GM18508 (cell line): ENCODE data around the gene FH.

Source experiments
- ATAC-seq: cut with Tn5 transposase; IDR thresholded peaks from one replicate; pipeline ENCODE4 v1.9.1; 2021; ENCODE audit warnings: moderate number of reproducible peaks; ENCODE audit not compliant: insufficient read depth, unreplicated experiment

Gene FH

DNA sequence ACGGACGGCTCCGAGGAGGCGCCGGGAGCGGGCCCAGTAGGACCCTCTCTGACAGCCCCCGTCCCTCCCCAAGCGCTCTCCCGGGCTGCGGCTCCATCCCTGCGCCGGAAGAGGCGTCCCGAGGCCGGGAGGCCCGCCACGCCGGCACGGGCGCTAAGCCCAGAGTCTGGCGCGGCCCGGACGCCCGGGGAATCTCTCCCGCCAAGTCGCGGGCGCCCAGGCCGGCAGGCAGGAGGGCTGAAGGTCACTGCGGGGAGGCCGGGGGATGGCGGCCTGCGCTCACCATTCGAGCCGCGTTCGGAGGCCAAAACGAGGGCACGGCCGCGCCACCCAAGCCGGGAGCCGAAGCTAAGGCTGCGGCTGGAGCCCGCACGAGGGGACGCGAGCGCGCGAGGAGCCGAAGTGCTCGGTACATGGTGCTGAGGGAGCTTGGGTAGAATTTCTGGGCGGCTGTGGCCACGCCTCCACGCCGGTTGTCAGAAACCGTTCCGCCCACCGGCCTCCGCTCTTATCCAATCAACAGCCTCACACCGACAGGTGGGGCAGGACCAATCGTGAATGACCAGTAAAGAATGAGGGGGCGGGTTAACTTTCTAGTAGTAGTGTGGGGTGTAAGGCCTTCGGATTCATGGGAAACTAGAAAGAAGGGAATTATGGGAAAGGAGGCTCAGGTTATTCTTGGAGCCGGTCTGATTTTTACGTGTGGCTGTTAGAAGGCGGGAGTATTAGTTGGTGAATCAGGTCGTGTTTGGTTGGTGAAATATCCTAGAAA, at the start of gene FH:
FH (minus strand) TSS at position 448 of the 772 bp plus-strand sequence; CDS start at position 415, 33 bp downstream.
- peak; percentile 98 for ATAC-seq

DNA sequence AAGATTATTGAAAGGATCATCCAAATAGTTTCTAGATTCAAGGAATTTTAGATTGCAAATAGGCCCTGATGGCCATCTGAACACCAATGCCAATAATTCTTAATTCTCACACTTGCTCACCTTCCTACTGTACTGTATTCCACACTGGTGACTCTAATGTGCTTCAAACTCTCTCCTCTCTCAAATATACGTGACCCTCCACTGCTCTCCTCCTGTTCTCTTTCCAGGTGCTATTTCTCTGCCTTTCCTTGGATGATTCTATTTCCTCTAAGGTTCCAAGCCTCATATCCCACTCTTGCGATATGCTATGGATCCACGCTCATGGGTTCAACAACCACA, 41.3 kb upstream of the FH start:
- ATAC-seq: no peak

DNA sequence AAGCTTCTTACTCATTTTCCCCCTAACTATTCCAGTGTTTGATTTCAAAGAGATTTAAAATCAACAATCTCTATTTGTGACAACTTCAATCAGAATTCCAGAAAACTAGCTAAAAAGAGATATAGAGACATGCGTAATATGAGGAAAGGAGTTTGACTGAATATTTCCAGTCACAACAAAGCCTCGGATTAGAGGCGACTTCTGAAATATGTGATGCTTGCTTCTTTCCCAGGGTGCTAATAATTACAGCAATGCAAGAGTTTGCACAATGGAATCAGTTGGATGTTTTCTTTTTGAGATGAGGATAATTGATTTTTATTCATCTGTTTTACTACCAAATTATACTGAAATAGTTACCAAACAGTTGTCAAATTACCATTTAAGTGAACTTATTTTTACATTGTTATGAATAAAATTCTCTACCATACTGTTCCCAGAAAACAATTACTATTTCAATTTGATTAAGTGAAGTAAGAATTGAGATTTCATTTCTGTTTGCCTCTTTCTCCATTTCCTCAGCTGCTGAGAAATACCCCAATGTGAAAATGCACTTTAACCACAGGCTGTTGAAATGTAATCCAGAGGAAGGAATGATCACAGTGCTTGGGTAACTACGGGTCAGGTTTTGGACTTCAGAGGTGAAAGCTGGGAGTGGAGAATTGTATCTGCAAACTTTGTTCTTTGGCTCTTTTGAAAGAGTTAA, 40.7 kb upstream of the FH start:
- no peak for ATAC-seq

DNA sequence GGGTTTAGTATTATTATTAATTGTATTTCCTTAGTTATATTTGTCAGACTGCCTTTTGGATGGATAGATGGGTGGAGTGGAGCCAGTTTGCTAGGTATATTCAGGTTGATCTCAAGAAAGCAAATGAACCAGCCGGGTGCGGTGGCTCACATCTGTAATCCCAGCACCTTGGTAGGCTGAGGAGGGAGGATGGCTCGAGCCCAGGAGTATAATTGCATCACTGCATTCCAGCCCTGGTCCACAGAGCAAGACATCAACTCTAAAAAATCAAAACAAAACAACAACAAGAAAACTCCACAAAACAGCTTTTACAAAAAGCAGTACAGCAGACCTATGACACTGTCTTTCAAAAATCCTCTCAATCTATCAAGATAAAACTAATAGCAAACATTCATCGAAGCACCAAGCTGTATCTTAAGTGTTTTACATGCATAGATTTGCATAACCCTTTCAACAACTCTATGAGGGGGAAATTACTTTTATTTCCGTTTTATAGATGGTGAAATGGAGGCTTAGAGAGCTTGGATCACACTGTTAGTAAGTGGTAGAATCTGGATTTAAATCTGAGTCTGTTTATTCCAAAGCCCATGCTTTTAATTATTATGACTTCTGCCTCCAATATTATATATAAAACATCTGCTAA, 38.1 kb upstream of the FH start:
- no peak for ATAC-seq

DNA sequence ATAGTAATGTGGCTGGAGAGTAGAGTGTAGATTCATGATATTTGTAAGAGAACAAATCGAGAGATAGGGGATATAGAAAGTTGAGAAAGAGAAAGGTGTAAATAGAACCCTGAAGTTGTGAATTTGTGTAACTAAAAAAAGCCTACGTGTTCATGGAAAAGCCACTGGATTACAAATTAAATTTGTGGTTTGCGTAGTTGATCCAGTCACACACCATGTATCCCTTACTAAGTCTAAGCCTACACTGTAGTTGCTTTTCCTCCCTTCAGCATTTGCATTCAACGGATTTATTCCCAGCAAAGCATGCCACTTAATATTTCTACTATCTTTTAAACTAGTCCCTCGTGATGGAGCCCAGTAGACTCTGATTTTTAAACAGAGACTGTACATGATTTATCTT, 37.5 kb upstream of the FH start:
- no peak for ATAC-seq

DNA sequence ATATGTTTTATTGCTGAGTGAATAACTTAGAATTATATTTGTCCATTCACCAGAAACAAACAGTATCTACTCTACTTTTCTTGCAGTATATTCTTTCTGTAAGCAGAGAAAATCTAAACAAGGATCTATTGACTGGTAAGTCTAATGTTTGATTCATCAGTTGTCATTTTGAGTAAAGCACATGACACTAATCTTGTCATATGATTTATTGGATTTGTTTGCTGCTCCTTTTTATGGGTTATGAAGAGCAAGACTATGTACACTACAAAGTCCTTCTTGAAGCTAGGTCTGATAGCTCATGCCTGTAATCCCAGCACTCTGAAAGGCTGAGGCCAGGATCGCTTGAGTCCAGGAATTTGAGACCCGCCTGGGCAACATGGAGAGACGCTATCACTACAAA, 36.0 kb upstream of the FH start:
- ATAC-seq: no peak

DNA sequence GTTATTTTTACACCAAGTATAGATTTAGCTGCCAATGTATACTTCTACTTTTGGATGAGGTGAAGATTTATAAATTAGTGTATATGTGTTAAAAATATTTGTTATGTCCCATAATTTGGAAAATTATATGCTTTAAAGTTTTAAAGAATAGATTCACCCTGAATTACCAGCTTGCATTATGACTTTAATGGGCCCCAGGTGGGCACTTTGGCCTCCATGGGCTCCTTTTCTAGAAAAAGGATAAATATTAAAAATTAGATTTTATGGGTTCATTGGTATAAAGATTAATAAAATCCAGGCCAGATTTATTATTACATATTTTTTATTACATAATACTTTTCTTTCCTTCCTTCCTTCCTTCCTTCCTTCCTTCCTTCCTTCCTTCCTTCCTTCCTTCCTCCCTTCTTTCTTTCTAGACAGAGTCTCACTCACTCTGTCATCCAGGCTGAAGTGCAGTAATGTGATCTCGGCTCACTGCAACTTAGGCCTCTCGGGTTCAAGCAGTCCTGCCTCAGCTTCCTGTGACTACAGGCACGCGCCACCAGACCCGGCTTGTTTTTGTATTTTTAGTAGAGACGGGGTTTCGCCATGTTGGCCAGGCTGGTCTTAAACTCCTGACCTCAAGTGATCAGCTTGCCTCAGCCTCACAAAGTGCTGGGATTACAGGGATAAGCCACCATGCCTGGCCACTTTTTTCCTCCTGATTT, 34.5 kb upstream of the FH start:
- no peak for ATAC-seq

DNA sequence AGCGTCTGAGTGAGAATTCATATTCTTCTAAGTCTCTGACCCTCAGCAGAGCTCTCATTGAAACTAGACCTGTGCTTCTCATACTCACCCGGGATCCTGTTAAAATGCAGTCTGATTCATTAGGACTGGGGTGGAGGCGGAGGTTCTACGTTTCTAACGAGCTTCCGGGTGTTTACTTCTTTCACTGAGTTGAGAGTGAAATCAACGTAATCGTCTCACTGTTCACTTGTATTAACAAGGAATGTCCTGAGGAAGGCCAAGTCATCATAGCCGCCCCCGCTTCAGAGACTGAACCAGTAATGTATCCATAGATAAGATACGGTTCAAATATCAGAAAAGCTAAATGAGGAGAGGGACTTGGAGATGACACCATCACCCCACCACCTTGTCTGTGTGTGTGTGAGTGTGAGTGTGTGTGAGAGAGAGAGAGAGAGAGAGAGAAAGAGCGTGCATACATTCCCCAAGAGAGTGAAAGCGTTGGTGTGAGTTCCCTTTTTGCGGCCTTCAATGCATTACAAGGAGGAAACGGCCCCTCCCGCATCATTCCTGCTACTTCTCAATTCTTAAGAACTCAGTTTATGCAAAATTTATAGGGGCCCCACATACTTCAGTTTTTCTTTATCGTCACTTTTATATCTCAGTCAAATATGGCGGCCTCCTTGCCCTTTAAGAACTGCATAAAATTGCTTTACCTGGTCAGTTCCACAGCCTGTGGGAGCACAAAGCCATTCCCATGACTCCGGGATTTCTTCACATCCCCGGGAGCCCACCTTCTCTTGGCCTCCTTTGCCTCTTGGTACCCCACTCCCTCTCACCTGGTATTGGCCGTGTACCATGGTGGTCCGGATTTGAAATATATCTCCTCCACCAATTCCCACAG, 32.4 kb upstream of the FH start:
- peak; percentile 60 for ATAC-seq

DNA sequence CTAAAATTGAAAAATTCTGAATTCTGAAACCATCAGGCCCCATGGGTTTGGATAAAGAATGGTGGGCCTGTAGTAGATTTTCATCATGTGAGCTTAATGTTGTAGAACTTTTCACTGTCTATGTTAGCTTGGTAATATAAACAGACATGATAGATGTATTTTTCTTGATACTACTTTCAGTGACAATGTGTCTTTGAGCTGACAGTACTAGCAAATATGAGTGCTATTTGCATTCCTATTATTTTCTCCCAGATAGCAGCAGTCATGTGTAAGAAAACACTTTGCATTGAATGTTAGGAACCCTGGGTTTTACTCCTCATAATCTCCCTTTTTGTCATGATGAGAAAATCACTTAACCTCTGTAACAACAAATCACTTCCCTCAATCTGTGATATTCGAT, 30.8 kb upstream of the FH start:
- ATAC-seq: no peak

DNA sequence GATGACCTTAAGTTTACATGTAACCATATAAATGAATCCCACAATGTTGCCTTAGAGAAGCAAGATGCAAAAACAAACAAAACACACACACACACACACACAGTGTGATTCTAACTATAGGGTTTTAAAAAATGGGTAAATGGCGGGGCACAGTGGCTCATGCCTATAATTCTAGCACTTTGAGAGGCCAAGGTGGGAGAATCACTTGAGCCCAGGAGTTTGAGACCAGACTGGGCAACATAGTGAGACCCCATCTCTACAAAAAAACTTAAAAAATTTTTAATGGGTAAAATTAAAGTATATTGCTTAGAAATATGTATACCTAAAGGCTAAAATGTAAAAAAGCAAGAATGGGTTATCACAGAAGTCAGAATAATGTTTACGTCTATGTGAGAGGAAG, 28.5 kb upstream of the FH start:
- no peak for ATAC-seq

DNA sequence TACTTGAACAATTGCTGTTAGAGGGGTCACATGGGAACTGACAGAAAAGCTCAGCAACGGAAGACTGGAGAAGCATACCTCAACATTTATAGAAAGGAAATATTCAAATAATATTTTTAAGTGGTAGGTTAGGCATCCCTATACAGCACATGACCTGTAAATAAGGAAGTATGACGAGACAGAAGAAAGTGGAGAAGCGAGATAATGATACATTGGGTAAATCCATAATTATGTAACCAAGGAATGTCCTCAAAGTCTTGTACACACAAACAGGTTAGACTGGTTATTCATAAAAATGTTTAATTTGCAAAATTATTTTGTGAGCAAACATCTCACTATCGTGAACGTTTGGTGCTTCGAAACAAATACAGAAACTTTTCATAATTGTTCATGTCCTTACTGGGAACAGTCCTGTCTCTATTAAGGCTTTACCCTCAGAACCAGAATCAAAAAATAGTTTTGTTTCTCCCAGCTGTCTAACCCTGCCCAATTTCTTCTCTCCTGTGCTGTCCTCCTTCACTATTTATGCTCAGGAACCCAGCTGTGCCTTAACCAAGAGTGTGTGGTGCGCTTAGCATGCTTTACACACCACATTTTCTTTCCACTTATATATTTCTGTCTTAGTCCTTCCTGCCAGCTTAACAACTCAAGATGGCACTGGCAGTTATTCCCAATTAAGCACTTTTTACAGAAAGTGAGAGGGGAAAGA, 22.8 kb upstream of the FH start:
- ATAC-seq: no peak

DNA sequence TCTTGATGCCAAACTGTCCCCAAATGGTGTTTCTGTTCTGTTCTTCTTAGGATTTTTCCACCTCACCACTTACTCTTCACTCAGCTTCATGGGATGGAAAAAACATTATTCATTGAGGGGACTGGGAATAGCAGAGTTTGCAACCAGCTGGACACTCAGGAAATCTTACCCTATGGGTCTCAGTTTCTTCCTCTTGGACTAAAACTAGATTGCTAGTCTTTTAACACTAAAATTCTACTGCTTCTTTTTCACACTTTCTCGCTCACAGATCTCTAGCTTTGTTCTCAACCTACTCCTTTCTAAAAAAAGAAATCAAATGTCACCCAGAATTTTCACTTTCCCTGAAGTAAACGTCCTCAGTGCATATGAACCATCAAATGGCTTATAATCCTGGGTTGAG, 17.4 kb upstream of the FH start:
- ATAC-seq: no peak

DNA sequence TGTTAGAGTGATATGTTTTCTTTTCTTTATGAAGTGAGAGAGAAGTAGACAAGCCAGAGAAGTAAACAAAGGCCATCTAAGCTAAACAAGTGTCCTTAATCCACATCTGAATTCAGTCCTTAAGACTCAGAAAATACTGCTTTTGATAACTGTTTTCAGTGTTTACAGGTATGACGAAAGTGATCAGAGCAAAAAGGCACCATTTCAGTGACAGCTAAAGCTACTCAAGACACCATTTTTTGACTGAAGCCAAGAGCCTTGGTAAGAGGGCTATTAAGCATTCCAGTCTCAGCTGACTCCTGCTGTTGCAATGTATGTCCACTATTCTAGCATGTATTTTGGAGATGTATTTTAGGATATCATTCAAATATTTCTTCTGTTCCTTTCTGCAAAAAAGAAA, 16.7 kb upstream of the FH start:
- ATAC-seq: no peak

DNA sequence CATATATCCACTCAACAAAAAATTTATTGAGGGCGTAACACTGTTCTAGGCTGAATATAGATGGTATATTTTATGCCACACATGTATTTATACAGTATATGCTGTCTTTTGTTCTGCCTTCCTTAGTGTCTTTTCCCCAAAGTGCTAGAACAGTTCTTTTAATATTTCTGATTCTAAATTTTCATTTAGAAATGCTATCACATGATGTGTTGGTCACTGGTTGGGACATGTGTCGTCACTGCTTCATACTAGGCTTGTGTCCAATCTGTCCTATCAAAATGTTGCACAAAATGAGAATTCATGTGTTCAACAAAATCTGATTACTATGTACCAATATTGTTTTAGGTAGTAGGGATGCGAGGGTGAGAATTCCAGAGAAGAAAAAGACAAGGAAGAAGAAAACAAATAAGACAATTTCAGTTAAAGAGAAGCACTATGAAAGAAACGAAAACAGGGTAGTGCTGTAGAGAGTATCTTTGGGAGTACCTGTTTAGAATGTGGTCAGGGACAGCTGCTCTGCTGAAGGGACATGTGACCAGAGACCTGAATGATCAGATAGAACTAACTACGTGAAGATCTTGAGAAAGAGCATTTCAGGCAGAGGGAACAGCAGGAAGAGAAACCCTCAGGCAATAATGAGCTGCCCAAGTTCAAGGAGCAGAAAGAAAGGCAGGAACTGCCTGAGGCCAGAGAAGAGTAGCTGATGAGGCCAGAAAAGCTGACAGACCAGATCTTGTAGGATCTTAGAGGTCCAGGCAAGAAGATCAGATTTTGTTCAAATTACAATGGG, 14.0 kb upstream of the FH start:
- no peak for ATAC-seq

DNA sequence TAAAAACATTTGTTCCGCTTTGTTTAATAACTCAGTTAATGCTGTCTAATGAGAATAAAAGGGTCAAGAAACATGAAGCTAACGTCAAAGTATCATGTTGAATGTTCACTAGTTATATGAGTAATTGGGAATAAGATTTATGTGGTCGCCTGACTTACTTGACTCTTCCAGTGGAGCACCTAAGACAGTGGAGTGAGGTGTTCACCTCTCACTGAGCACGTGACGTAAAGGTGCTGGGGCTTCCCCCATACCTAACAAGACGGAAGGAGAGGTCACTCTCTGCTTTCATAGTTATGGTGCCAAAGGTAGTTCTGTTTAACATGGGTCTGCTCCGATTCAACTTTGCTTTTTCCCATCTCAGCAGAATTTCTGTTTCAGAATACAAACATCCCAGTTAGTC, 13.3 kb upstream of the FH start:
- peak; percentile 49 for ATAC-seq

DNA sequence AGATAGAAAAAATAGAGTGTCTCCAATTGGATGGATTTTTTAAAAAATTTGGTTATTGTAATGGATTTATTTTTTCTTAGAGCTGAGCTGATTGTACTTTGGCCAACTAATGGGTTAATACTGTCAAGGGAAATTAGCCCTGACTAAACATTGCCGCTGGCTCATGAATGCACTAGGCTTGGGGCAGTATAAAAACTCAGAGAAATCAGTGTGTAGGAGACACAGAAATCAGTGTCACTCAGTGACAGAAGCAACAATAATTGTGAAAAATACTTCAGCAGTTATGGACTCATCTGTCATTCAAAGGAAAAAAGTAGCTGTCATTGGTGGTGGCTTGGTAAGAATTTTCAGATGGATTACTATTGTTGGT, 12.6 kb upstream of the FH start, which contains the start of gene KMO:
KMO (plus strand) TSS at position 217 of the 370 bp plus-strand sequence; CDS start at position 284, 67 bp downstream.
- no peak for ATAC-seq

DNA sequence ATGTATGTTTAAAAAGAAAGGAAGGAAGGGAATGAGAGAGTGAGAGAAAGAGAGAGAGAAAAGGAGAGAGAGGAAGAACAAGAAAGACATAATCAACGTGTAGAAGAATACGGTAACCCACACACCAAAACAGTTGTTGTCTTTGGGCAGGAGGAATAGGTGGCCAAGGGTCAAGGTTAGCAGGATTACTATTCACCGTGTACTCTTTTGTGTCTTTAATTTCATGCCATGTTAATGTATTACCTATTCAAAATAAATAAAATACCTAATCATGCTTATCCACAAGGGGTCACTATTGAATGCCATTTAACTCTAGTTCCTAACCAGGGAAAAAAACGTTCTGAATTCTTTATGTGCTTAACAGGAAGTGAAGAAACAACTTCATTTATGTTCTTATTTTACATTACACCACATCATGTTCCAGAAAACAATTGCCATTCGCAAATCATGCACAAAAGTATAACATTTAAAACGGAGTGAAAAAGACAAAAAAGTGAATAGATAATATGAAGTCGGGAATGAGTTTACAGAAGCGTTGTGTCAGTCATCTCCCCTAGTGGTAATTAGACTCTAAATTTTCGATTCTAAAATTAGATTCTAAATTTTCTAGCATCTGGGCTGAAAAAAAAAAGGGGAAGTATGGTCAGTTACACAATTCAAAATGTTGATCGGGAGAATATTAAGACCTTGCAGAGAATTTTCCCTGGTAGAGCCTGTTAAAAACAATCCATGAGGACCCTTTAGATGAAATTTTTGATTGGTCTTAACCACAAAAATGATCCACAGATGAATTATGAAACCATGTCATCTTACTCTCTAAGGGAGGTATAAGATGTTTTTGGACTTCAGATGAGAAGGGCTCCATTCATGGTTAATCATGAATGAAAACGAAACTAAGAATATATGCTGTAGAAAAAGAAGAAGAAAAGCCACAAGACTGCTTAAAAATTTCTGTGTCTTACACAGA, 11.9 kb upstream of the FH start:
- ATAC-seq: peak; percentile 42
